ENCODE data around the gene UFSP1.

GRCh38 chr7:100896732-100897608, 7.5 kb upstream of the UFSP1 start:
- peak; percentile 62 to 78 (median 69) for TF ChIP-seq CTCF (IDR thresholded peaks at IDR 0.05)
- no peak for TF ChIP-seq POLR2A (IDR thresholded peaks at IDR 0.05)

All from body of pancreas (tissue), 4 donors.